Smooth muscle cell (in vitro differentiated cells): ENCODE data around the gene OR14C36. TPM values are rescaled to one million over a fixed set of nuclear protein-coding genes. Genes with fewer than 3 reads are reported as not detected.

Experiments
- DNase-seq: peaks from one replicate; lab custom pipeline; 2025; ENCODE audit not compliant: unreplicated experiment; lab: John Stamatoyannopoulos, UW
- H2AFZ ChIP-seq: fragments of 200-600 bp; sonication (generic); 2 replicates; pipeline ENCODE4 v1.6.0; 2016; ENCODE audit warnings: antibody characterized with exemption, low read depth, mild to moderate bottlenecking
- H3F3A ChIP-seq: fragments of 200-600 bp; sonication (generic); 2 replicates; pipeline ENCODE4 v1.6.0; 2017; ENCODE audit warnings: antibody characterized with exemption, low read depth
- H3K27ac ChIP-seq: fragments of 200-600 bp; sonication (generic); 2 replicates; pipeline ENCODE4 v1.5.1; 2016; ENCODE audit warnings: low read depth, mild to moderate bottlenecking
- H3K27me3 ChIP-seq: fragments of 200-600 bp; sonication (generic); 2 replicates; pipeline ENCODE4 v1.6.1; 2016; ENCODE audit warnings: low read depth, mild to moderate bottlenecking
- H3K36me3 ChIP-seq: fragments of 200-600 bp; sonication (generic); 2 replicates; pipeline ENCODE4 v1.5.1; 2016; ENCODE audit warnings: low read depth
- H3K4me1 ChIP-seq: fragments of 200-600 bp; sonication (generic); 2 replicates; pipeline ENCODE4 v1.5.1; 2016; ENCODE audit warnings: low read depth
- H3K4me2 ChIP-seq: fragments of 200-600 bp; sonication (generic); 2 replicates; pipeline ENCODE4 v1.6.0; 2016; ENCODE audit warnings: mild to moderate bottlenecking
- H3K4me3 ChIP-seq: fragments of 200-600 bp; sonication (generic); 2 replicates; pipeline ENCODE4 v1.5.1; 2016; ENCODE audit warnings: mild to moderate bottlenecking
- H3K79me2 ChIP-seq: fragments of 200-600 bp; sonication (generic); 2 replicates; pipeline ENCODE4 v1.6.0; 2016; ENCODE audit warnings: low read depth, mild to moderate bottlenecking
- H3K9ac ChIP-seq: fragments of 200-600 bp; sonication (generic); 2 replicates; pipeline ENCODE4 v1.6.0; 2016; ENCODE audit warnings: low read depth
- H3K9me3 ChIP-seq: fragments of 200-600 bp; sonication (generic); replicated peaks from 2 replicates; pipeline ENCODE4 v1.5.1; 2016; ENCODE audit warnings: low read depth
- H4K20me1 ChIP-seq: fragments of 200-600 bp; sonication (generic); 2 replicates; pipeline ENCODE4 v1.6.0; 2016; ENCODE audit warnings: low read depth
- CTCF ChIP-seq: fragments of 200-600 bp; sonication (generic); IDR thresholded peaks from 2 replicates; pipeline ENCODE4 v1.5.1; 2017; ENCODE audit warnings: borderline replicate concordance, mild to moderate bottlenecking, antibody characterized with exemption; ENCODE audit not compliant: insufficient read depth, poor library complexity, severe bottlenecking
- WGBS: methylation state at CpG from one replicate; pipeline ENCODE4 v1.1.7; 2016; ENCODE audit warnings: low lambda C conversion rate; 5-methylcytosine and 5-hydroxymethylcytosine counted together
- polyA plus RNA-seq: library from polyadenylated mRNA; unstranded; fragments of >200 nt; fragmentation: Nextera tagmentation; extraction: Ambion mirVana; gene quantifications from 2 replicates; pipeline ENCODE4 v1.2.1, GENCODE V29; 2016
- total RNA-seq: library from RNA; depleted of rRNA; stranded (reverse); fragments of >200 nt; gene quantifications from 2 replicates; pipeline ENCODE4 v1.2.3, GENCODE V29; 2014

OR14C36 gene
- total and polyA plus RNA-seq, 2 experiments from 2014 or later, result not detected

GRCh38 chr1:248361121-248361715, 12.6 kb downstream of the OR14C36 start, which contains the start of gene OR2T4:
Gene OR2T4 (plus strand): TSS chr1:248361665. CDS start chr1:248361665, 0 bp downstream.
- no peaks in the 10 kb centered on the region for H3F3A ChIP-seq
- H3K9me3 ChIP-seq, result peaks cover 14% of the 10 kb centered on the region
- WGBS, result 37% methylated on average over 3 of the region's 3 CpGs
- no peak within 1 kb of the TSS for H3K27ac ChIP-seq
- H3K27me3 ChIP-seq, result no peaks in the 10 kb centered on the region
- H3K79me2 ChIP-seq, result no peaks in the 10 kb centered on the region
- H3K4me2 ChIP-seq, result no peak within 1 kb of the TSS
- no peak within 1 kb of the TSS for H3K9ac ChIP-seq
- no peak within 1 kb of the TSS for H3K4me3 ChIP-seq
- H3K4me1 ChIP-seq, result no peaks in the 10 kb centered on the region
- no peak for DNase-seq
- TF ChIP-seq CTCF, result no peak
- H2AFZ ChIP-seq, result no peak within 1 kb of the TSS
- H4K20me1 ChIP-seq, result no peaks in the 10 kb centered on the region
- no peaks in the 10 kb centered on the region for H3K36me3 ChIP-seq

- Histone ChIP-seq H3K27me3 (no peaks in the 10 kb centered on the region), H3K9ac (no peak overlapping the region), H3K4me3 (no peak overlapping the region), H3K4me1 (no peaks in the 10 kb centered on the region), H3K36me3 (no peaks in the 10 kb centered on the region), H3K79me2 (no peaks in the 10 kb centered on the region), H3K4me2 (no peak overlapping the region), H3F3A (no peaks in the 10 kb centered on the region), H4K20me1 (no peaks in the 10 kb centered on the region), H2AFZ (no peak overlapping the region), H3K9me3 (peaks cover 14% of the 10 kb centered on the region), H3K27ac (no peak overlapping the region)
- no peak for TF ChIP-seq CTCF
- no peak for DNase-seq
These were observed 18.0 kb downstream of the OR14C36 start for GRCh38 chr1:248366609-248367008.

GRCh38 chr1:248372394-248372793, 23.8 kb downstream of the OR14C36 start:
- 71% methylated on average over 5 of the region's 5 CpGs for WGBS

More at GRCh38 chr1:248372394-248372793, 23.8 kb downstream of the OR14C36 start:
- no peak for DNase-seq
- H3K27ac ChIP-seq, result no peak overlapping the region
- no peaks in the 10 kb centered on the region for H3K36me3 ChIP-seq
- TF ChIP-seq CTCF, result no peak
- no peaks in the 10 kb centered on the region for H3K9me3 ChIP-seq
- no peaks in the 10 kb centered on the region for H3K79me2 ChIP-seq
- H3K4me3 ChIP-seq, result no peak overlapping the region
- no peaks in the 10 kb centered on the region for H3K4me1 ChIP-seq
- no peaks in the 10 kb centered on the region for H4K20me1 ChIP-seq
- no peak overlapping the region for H3K4me2 ChIP-seq
- no peak overlapping the region for H2AFZ ChIP-seq
- no peaks in the 10 kb centered on the region for H3K27me3 ChIP-seq
- no peaks in the 10 kb centered on the region for H3F3A ChIP-seq
- no peak overlapping the region for H3K9ac ChIP-seq
